IMR-90 (cell line): ENCODE measurements around the gene CD2AP. TPM values are rescaled to one million over a fixed set of nuclear protein-coding genes. Genes with fewer than 3 reads are reported as not detected.

ENCODE experiments used
- ATAC-seq: fragments of 200-7000 bp; cut with Tn5 transposase; 2 replicates; pipeline ENCODE4 v1.9.1; 2020; ENCODE audit warnings: low read depth, mild to moderate bottlenecking, moderate library complexity
- BruUV-seq: library from RNA; stranded (reverse); fragments of 400-500 nt; replicated peaks from 2 replicates; lab custom pipeline; 2021; lab: Mats Ljungman, UMichigan
- CTCF ChIA-PET: fragments of 300-600 bp; formaldehyde crosslinking; extraction: SDS; loops from one replicate; lab custom pipeline; 2021; ENCODE audit warnings: antibody characterized with exemption; lab: Yijun Ruan, JAX
- POLR2A ChIA-PET: fragments of 300-600 bp; sonication (Branson Sonifier 250); formaldehyde crosslinking; loops from one replicate; lab custom pipeline; 2022; ENCODE audit warnings: antibody characterized with exemption; ENCODE audit not compliant: unreplicated experiment; lab: Charles Lee
- DNase-seq: peaks from one replicate; pipeline ENCODE4 v3.0.0; 2013
- H2AFZ ChIP-seq: replicated peaks from 2 replicates; pipeline ENCODE3; 2013; ENCODE audit warnings: low read length, mild to moderate bottlenecking; ENCODE audit not compliant: poor library complexity
- H2AK5ac ChIP-seq: 2 replicates; pipeline ENCODE4 v1.6.1; 2013; ENCODE audit warnings: low read depth, low read length, inconsistent platforms
- H2AK9ac ChIP-seq: replicated peaks from 2 replicates; pipeline ENCODE3; 2013; ENCODE audit warnings: mild to moderate bottlenecking, low read depth, low read length, moderate library complexity; ENCODE audit not compliant: poor library complexity
- H2BK120ac ChIP-seq: 2 replicates; pipeline ENCODE4 v1.6.1; 2013; ENCODE audit warnings: low read depth, low read length, inconsistent platforms
- H2BK15ac ChIP-seq: 3 replicates; pipeline ENCODE4 v1.6.1; 2013; ENCODE audit warnings: low read depth, low read length, inconsistent platforms
- H2BK20ac ChIP-seq: 2 replicates; pipeline ENCODE4 v1.6.1; 2013; ENCODE audit warnings: low read depth, mild to moderate bottlenecking, inconsistent platforms, low read length, moderate library complexity
- H2BK5ac ChIP-seq: 2 replicates; pipeline ENCODE4 v1.6.1; 2013; ENCODE audit warnings: mild to moderate bottlenecking, low read depth, low read length, inconsistent platforms; ENCODE audit not compliant: poor library complexity, severe bottlenecking
- H3K14ac ChIP-seq: replicated peaks from 2 replicates; pipeline ENCODE4 v1.6.1; 2013; ENCODE audit warnings: low read depth, low read length, inconsistent platforms
- H3K18ac ChIP-seq: 2 replicates; pipeline ENCODE4 v1.6.1; 2013; ENCODE audit warnings: low read depth, low read length, control low read depth
- H3K23ac ChIP-seq: 2 replicates; pipeline ENCODE4 v1.6.1; 2013; ENCODE audit warnings: low read depth, low read length, inconsistent platforms
- H3K27ac ChIP-seq: 2 replicates; pipeline ENCODE4 v1.5.1; 2013; ENCODE audit warnings: mild to moderate bottlenecking, control low read depth, low read length; ENCODE audit not compliant: insufficient read depth
- H3K27me3 ChIP-seq: 2 replicates; pipeline ENCODE4 v1.6.1; 2013; ENCODE audit warnings: low read length; ENCODE audit not compliant: control insufficient read depth, insufficient read depth
- H3K36me3 ChIP-seq: 2 replicates; pipeline ENCODE4 v1.6.1; 2013; ENCODE audit warnings: low read length, mixed read lengths; ENCODE audit not compliant: control insufficient read depth, insufficient read depth
- H3K4ac ChIP-seq: 2 replicates; pipeline ENCODE4 v1.6.1; 2013; ENCODE audit warnings: low read depth, low read length, inconsistent platforms
- H3K4me1 ChIP-seq: 2 replicates; pipeline ENCODE4 v1.6.1; 2013; ENCODE audit warnings: low read length, mixed read lengths; ENCODE audit not compliant: control insufficient read depth, insufficient read depth
- H3K4me2 ChIP-seq: 2 replicates; pipeline ENCODE4 v1.6.1; 2013; ENCODE audit warnings: low read depth, mild to moderate bottlenecking, control low read depth, low read length, moderate library complexity
- H3K4me3 ChIP-seq: 2 replicates; pipeline ENCODE4 v1.5.1; 2013; ENCODE audit warnings: low read depth, mild to moderate bottlenecking, control low read depth, low read length, moderate library complexity; ENCODE audit not compliant: insufficient read depth
- H3K56ac ChIP-seq: 2 replicates; pipeline ENCODE4 v1.6.1; 2013; ENCODE audit warnings: low read length, inconsistent platforms; ENCODE audit not compliant: insufficient read depth; ENCODE audit errors: extremely low read depth
- H3K79me1 ChIP-seq, 2 experiments: 2 replicates each; pipeline ENCODE4 v1.6.1; 2013; ENCODE audit warnings: low read length in 2 of 2, inconsistent platforms in 1 of 2, low read depth in 1 of 2
- H3K9ac ChIP-seq: 2 replicates; pipeline ENCODE4 v1.6.1; 2013; ENCODE audit warnings: low read depth, low read length, control low read depth
- H3K9me1 ChIP-seq: 2 replicates; pipeline ENCODE4 v1.6.1; 2013; ENCODE audit warnings: low read length, inconsistent platforms; ENCODE audit not compliant: insufficient read depth
- H3K9me3 ChIP-seq: 2 replicates; pipeline ENCODE4 v1.6.1; 2013; ENCODE audit warnings: low read length; ENCODE audit not compliant: control insufficient read depth, insufficient read depth
- H4K20me1 ChIP-seq: 2 replicates; pipeline ENCODE4 v1.6.1; 2013; ENCODE audit warnings: low read length, inconsistent platforms; ENCODE audit not compliant: insufficient read depth
- H4K5ac ChIP-seq: 2 replicates; pipeline ENCODE4 v1.6.1; 2013; ENCODE audit warnings: mild to moderate bottlenecking, low read depth, low read length, control low read depth
- H4K8ac ChIP-seq, 2 experiments: 2 replicates each; pipeline ENCODE4 v1.6.1; 2013; ENCODE audit warnings: low read depth in 2 of 2, low read length in 2 of 2, control low read depth in 1 of 2, inconsistent platforms in 1 of 2
- H4K91ac ChIP-seq: 2 replicates; pipeline ENCODE4 v1.6.1; 2013; ENCODE audit warnings: low read depth, low read length, inconsistent platforms; ENCODE audit not compliant: insufficient read depth
- CHD1 ChIP-seq: IDR thresholded peaks from 2 replicates; pipeline ENCODE4 v1.6.1; 2012; ENCODE audit warnings: low read depth, low read length, improper control_type of control experiment
- RAD21 ChIP-seq: IDR thresholded peaks from 2 replicates; pipeline ENCODE4 v1.6.1; 2012; ENCODE audit warnings: low read length, improper control_type of control experiment
- RCOR1 ChIP-seq: IDR thresholded peaks from 2 replicates; pipeline ENCODE4 v1.6.1; 2012; ENCODE audit warnings: mild to moderate bottlenecking, low read length, improper control_type of control experiment; ENCODE audit not compliant: insufficient replicate concordance
- SMC3 ChIP-seq: fragments of 150-350 bp; IDR thresholded peaks from 2 replicates; pipeline ENCODE4 v1.6.1; 2016; ENCODE audit warnings: low read depth, mild to moderate bottlenecking, antibody characterized with exemption, low read length, moderate library complexity
- WGBS, 2 experiments: methylation state at CpG; one replicate each; pipeline versions ENCODE4 v1.1.5 to v1.1.7; 2013; ENCODE audit warnings: missing lambda C conversion rate in 2 of 2; ENCODE audit not compliant: insufficient read length in 1 of 2; ENCODE audit errors: extremely low coverage in 2 of 2; 5-methylcytosine and 5-hydroxymethylcytosine counted together
- dilution Hi-C: fragments of 300-500 bp; cut with HindIII; formaldehyde crosslinking; loops from one replicate; pipeline ENCODE4 v1.14.3; 2018; ENCODE audit warnings: low sequenced_read_pairs; ENCODE audit not compliant: unreplicated experiment
- in situ Hi-C: fragments of 300-500 bp; cut with MboI; formaldehyde crosslinking; loops from 3 replicates; pipeline ENCODE4 v1.14.3; 2019; ENCODE audit warnings: low sequenced_read_pairs, inconsistent platforms, mixed read lengths
- intact Hi-C: fragments of 100-400 bp; cut with micrococcal nuclease; formaldehyde crosslinking; loops from 2 replicates; pipeline ENCODE4 v1.10.0; 2022
- polyA plus RNA-seq, 3 experiments: library from polyadenylated mRNA; depleted of rRNA; stranded (reverse); fragments of >200 nt; gene quantifications; 2 replicates each; pipeline ENCODE4 v1.2.3, GENCODE V29; 2012; ENCODE audit warnings: low replicate concordance in 1 of 3
- total RNA-seq: library from RNA; depleted of rRNA; stranded (reverse); fragments of >200 nt; gene quantifications from 2 replicates; pipeline ENCODE4 v1.2.3, GENCODE V29; 2012
- TF ChIP-seq, protein P1 (sequence below): fragments of 150-350 bp; IDR thresholded peaks from 2 replicates; pipeline ENCODE4 v1.6.1; 2017; ENCODE audit warnings: mild to moderate bottlenecking, antibody characterized with exemption, low read length, low read depth
- TF ChIP-seq, protein P2 (sequence below): fragments of 150-350 bp; IDR thresholded peaks from 2 replicates; pipeline ENCODE4 v1.6.1; 2016; ENCODE audit warnings: low read depth, mild to moderate bottlenecking, low read length, moderate library complexity, borderline replicate concordance

Gene CD2AP
- total and polyA plus RNA-seq, 2 of the 4 experiments (the other 2 are of a cell fraction) = 5.3 to 7.5 TPM

DNA sequence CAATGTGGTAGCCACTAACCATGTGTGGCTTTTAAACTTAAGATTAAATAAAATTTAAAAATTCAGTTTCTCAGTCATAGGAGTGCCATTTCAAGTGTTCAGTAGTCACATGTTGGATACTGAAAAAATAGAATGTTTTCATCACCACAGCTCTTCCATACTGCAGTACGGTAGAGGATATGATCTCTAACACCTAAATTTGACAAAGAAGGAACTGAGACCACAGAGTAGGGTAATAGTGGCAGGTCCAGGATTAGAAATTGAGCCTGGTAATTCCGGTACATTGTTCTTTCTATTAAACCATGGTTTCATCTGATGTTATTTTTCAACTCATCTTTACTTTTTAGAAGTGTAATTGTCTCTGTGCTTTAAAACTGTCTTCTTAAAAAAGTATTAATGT, 104.0 kb downstream of the CD2AP start:
- dilution Hi-C loops = no loop called here
- in situ Hi-C loops = no loop called here
- H3K4ac ChIP-seq = no peak overlapping the region

More for the DNA sequence above, 104.0 kb downstream of the CD2AP start:
- DNase-seq (no peak), ATAC-seq (no peak)
- Histone ChIP-seq H2AK5ac (no peak overlapping the region), H4K20me1 (no peaks in the 10 kb centered on the region), H3K9me1 (no peaks in the 10 kb centered on the region), H3K27me3 (no peaks in the 10 kb centered on the region), H2AK9ac (no peak overlapping the region), H3K36me3 (peaks cover 9% of the 10 kb centered on the region), H3K27ac (no peak overlapping the region), H3K4me2 (no peak overlapping the region), H2BK5ac (no peak overlapping the region), H4K91ac (no peak overlapping the region), H3K56ac (no peak overlapping the region), H3K18ac (no peak overlapping the region), H3K9ac (no peak overlapping the region), H2BK15ac (no peak overlapping the region), H2BK20ac (no peak overlapping the region), H4K5ac (no peak overlapping the region), H3K9me3 (no peaks in the 10 kb centered on the region), H2AFZ (no peak overlapping the region), H2BK120ac (no peak overlapping the region), H3K14ac (no peak overlapping the region), H3K4me3 (no peak overlapping the region), H4K8ac (no peak overlapping the region), H3K23ac (no peak overlapping the region), H3K4me1 (no peaks in the 10 kb centered on the region), H3K79me1 (no peaks in the 10 kb centered on the region)
- WGBS, 2 experiments = no CpG with 5 or more reads among the region's 2 CpGs
- TF ChIP-seq RCOR1 (no peak), SMC3 (no peak), RAD21 (no peak), CHD1 (no peak)
- TF ChIP-seq, protein P1, sequence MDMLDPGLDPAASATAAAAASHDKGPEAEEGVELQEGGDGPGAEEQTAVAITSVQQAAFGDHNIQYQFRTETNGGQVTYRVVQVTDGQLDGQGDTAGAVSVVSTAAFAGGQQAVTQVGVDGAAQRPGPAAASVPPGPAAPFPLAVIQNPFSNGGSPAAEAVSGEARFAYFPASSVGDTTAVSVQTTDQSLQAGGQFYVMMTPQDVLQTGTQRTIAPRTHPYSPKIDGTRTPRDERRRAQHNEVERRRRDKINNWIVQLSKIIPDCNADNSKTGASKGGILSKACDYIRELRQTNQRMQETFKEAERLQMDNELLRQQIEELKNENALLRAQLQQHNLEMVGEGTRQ = no peak
- TF ChIP-seq, protein P2, sequence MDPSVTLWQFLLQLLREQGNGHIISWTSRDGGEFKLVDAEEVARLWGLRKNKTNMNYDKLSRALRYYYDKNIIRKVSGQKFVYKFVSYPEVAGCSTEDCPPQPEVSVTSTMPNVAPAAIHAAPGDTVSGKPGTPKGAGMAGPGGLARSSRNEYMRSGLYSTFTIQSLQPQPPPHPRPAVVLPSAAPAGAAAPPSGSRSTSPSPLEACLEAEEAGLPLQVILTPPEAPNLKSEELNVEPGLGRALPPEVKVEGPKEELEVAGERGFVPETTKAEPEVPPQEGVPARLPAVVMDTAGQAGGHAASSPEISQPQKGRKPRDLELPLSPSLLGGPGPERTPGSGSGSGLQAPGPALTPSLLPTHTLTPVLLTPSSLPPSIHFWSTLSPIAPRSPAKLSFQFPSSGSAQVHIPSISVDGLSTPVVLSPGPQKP = no peak
- ChIA-PET CTCF (no interaction called here), POLR2A (no interaction called here)
- no TSS peak for BruUV-seq
- intact Hi-C loops = no loop called here
